Activated CD4-positive, alpha-beta memory T cell treated with anti-CD3 and anti-CD28 coated beads for 36 hours (primary cell): Measurements from ENCODE around the gene GFI1. TPM values are rescaled to one million over a fixed set of nuclear protein-coding genes. Genes with fewer than 3 reads are reported as not detected.
A peak's percentile ranks its signal among the peaks of the same experiment; 100 is the strongest.
"Not testable (repeated sequence)": the region's sequence is repeated elsewhere in the genome, so short reads cannot be mapped to it uniquely, and the experiment has no call there.

Source experiments
- CTCF ChIA-PET: fragments of 350-600 bp; sonication (Branson Sonifier 250); formaldehyde crosslinking; loops from one replicate; lab custom pipeline; 2021; ENCODE audit warnings: antibody characterized with exemption, inconsistent platforms; lab: Charles Lee
- POLR2A ChIA-PET: fragments of 350-600 bp; sonication (Branson Sonifier 250); formaldehyde crosslinking; loops from one replicate; lab custom pipeline; 2021; ENCODE audit warnings: antibody characterized with exemption; lab: Charles Lee
- DNase-seq: peaks from one replicate; pipeline ENCODE4 v3.0.0-alpha.2; 2020
- H3K27ac Mint-ChIP-seq: one replicate; pipeline ENCODE4 v1.8.0; 2021; ENCODE audit warnings: mixed read lengths
- H3K27me3 Mint-ChIP-seq: one replicate; pipeline ENCODE4 v1.8.0; 2021; ENCODE audit warnings: mixed read lengths
- H3K36me3 Mint-ChIP-seq: one replicate; pipeline ENCODE4 v1.8.0; 2021; ENCODE audit warnings: mixed read lengths
- H3K4me1 Mint-ChIP-seq: one replicate; pipeline ENCODE4 v1.8.0; 2021; ENCODE audit warnings: low read depth, mixed read lengths
- H3K4me3 Mint-ChIP-seq: one replicate; pipeline ENCODE4 v1.8.0; 2021; ENCODE audit warnings: mild to moderate bottlenecking, mixed read lengths
- H3K9me3 Mint-ChIP-seq: one replicate; pipeline ENCODE4 v1.8.0; 2021; ENCODE audit warnings: mixed read lengths
- intact Hi-C: fragments of 100-400 bp; cut with micrococcal nuclease; formaldehyde crosslinking; loops from one replicate; pipeline ENCODE4 v1.15.1; 2023
- total RNA-seq, 2 experiments: library from RNA; stranded (reverse); gene quantifications; one replicate each; pipeline ENCODE4 v1.2.3, GENCODE V29; 2021

GFI1 gene
- 10 to 100 TPM; 53.3 to 55.3 TPM for total RNA-seq

DNA sequence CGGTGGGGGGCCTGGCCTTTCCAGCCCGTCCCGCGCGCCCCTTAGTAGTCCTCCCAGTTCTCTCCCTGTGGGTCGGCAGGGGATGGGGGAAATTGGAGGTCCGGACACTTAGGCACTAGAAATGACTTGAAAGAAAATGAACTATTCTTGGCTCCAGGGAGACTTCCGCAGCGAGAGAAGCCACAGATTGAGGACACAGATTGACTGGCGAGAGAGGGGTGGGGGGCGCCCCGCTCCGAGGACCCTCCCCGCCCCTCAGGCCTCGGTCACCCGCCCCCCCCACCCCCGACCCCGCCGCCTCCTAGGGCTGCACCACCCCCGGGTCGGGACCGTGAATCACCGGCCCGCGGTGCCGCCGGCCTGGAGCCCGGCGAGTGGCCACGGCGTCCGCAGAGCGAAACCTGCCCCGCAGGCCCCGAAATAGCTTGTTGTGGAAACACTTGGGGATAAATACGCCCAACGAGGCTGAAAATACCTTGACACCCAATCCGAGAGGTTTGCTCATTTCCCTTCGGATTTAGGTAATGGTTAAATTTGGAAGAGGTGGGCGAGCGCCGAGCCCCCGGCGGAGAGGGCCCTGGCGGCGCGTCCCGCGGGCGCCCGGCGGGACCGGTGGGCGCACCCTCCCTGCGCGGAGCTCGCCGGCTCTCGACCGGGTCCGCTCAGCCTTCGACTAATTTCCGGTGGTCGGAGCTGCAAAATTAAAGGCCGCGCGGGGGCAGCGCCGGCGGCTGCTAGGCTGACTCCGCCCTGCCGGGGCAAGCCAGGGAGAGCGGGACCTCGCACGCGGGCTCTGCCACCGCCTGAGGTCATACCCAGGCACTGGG, at the start of gene GFI1:
Gene GFI1, minus strand, starts transcription at position 675 of the 827 bp plus-strand sequence. CDS start 3,438 bp downstream, outside the sequence.
- intact Hi-C loops: loop anchor here (1.0 to 10.0 kb wide), 8 partner anchors 16 to 1464 kb away; partner anchors contain the start of genes DIPK1A, RPL5 and ZNF644

DNA sequence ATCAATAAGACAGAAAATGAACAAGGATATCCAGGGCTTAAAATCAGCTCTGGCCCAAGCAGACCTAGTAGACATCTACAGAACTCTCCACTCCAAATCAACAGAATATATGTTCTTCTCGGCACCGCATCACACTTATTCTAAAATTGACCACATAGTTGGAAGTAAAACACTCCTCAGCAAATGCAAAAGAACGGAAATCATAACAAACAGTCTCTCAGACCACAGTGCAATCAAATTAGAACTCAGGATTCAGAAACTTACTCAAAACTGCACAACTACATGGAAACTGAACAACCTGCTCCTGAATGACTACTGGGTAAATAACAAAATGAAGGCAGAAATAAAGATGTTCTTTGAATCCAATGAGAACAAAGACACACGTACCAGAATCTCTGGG, 45.6 kb upstream of the GFI1 start:
- Mint-ChIP-seq H3K27ac (peak overlapping the region; percentile 98), H3K4me3 (peak overlapping the region; percentile 70), H3K36me3 (peaks cover 64% of the 10 kb centered on the region), H3K4me1 (peaks cover 66% of the 10 kb centered on the region)
- DNase-seq, H3K9me3 Mint-ChIP-seq, H3K27me3 Mint-ChIP-seq: not testable (repeated sequence)
- POLR2A ChIA-PET: interaction anchor here (1.5 to 2.2 kb wide), 2 partner anchors 42 to 45 kb away, joined by 3 to 6 read pairs; no protein-coding TSS in a partner anchor
- CTCF ChIA-PET: interaction anchor here (1.1 kb wide), 1 partner anchor 10 kb away, joined by 4 read pairs; no protein-coding TSS in a partner anchor
- intact Hi-C loops: loop anchor here (1.0 to 10.0 kb wide), 2 partner anchors 30 to 978 kb away; no protein-coding TSS in a partner anchor

More for the DNA sequence above, at the start of gene GFI1:
- peak within 1 kb of the TSS; percentile 98 for H3K27ac Mint-ChIP-seq
- peaks cover 28% of the 10 kb centered on the region for H3K4me1 Mint-ChIP-seq
- H3K36me3 Mint-ChIP-seq: peaks cover 33% of the 10 kb centered on the region
- H3K4me3 Mint-ChIP-seq: peak within 1 kb of the TSS; percentile 90
- ChIA-PET POLR2A (interaction anchor here (0.6 to 9.0 kb wide), 12 partner anchors 11 to 346 kb away, joined by 3 to 154 read pairs (median 7); partner anchors contain the start of gene RPL5), CTCF (interaction anchor here (0.6 to 5.0 kb wide), 24 partner anchors 9 to 346 kb away, joined by 3 to 38 read pairs (median 4); partner anchors contain the start of genes GLMN and RPAP2)
- H3K27me3 Mint-ChIP-seq: no peaks in the 10 kb centered on the region
- H3K9me3 Mint-ChIP-seq: no peaks in the 10 kb centered on the region
- peak; percentile 88 for DNase-seq

DNA sequence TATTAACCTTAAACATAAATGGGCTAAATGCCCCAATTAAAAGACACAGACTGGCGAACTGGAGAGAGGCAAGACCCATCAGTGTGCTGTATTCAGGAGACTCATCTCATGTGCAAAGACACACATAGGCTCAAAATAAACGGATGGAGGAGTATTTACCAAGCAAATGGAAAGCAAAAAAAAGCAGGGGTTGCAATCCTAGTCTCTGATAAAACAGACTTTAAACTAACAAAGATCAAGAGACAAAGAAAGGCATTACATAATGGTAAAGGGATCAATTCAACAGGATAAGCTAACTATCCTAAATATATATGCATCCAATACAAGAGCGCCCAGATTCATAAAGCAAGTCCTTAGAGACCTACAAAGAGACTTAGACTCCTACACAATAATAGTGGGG, 45.2 kb upstream of the GFI1 start:
- POLR2A ChIA-PET: interaction anchor here (1.5 to 2.2 kb wide), 2 partner anchors 42 to 45 kb away, joined by 3 to 6 read pairs; no protein-coding TSS in a partner anchor
- Mint-ChIP-seq H3K36me3 (peaks cover 65% of the 10 kb centered on the region), H3K27ac (peak overlapping the region; percentile 98), H3K4me1 (peaks cover 64% of the 10 kb centered on the region), H3K4me3 (peak overlapping the region; percentile 70)
- intact Hi-C loops: loop anchor here (1.0 to 10.0 kb wide), 2 partner anchors 30 to 977 kb away; no protein-coding TSS in a partner anchor
- CTCF ChIA-PET: interaction anchor here (1.1 kb wide), 1 partner anchor 10 kb away, joined by 4 read pairs; no protein-coding TSS in a partner anchor
- H3K9me3 Mint-ChIP-seq, H3K27me3 Mint-ChIP-seq, DNase-seq: not testable (repeated sequence)

DNA sequence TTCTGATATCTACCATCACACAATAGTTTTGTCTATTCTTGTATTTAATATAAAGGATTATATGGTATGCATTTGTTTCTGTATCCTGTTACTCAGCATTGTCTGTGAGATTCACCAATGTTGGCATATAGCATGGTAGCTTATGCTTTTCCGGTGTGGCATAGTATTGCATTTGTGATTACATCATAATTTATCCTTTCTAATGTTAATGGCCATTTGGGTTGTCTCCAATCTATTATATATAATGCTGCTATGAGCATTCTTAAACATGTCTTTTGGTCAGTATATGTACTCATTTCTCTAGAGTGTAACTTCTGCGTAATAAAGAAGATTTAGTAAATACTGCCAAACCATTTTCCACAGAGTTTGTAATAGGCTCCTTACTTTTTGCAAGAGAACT, 40.9 kb upstream of the GFI1 start:
- H3K4me3 Mint-ChIP-seq: no peak overlapping the region
- CTCF ChIA-PET: no interaction called here

DNA sequence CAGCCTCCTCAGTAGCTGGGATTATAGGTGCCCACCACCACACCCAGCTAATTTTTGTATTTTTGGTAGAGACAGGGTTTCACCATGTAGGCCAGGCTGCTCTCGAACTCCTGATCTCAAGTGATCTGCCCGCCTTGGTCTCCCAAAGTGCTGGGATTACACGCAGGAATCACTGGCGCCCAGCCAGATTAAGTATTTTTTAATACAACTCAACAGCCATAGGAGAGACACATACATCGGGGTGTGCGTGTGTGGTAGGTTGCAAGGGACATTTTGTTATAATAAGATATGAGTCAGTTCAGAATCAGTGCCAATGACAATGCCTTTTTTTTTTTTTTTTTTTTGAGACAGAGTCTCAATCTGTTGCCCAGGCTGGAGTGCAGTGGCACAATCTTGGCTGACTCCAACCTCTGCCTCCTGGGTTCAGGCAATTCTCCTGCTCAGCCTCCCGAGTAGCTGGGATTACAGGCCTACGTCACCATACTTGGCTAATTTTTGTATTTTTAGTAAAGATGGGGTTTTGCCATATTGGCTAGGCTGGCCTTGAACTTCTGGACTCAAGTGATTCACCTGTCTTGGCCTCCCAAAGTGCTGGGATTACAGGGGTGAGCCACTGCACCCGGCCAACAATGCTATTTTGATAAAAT, 38.3 kb upstream of the GFI1 start:
- POLR2A ChIA-PET, intact Hi-C loops, H3K9me3 Mint-ChIP-seq, H3K27ac Mint-ChIP-seq, DNase-seq, H3K4me1 Mint-ChIP-seq, H3K4me3 Mint-ChIP-seq, H3K27me3 Mint-ChIP-seq: not testable (repeated sequence)
- CTCF ChIA-PET: interaction anchor here (0.5 to 0.9 kb wide), 3 partner anchors 28 to 215 kb away, joined by 4 to 5 read pairs (median 4); no protein-coding TSS in a partner anchor
- peaks cover 37% of the 10 kb centered on the region for H3K36me3 Mint-ChIP-seq

More for the DNA sequence above, 40.9 kb upstream of the GFI1 start:
- Mint-ChIP-seq H3K4me1 (peaks cover 26% of the 10 kb centered on the region), H3K27me3 (no peaks in the 10 kb centered on the region), H3K27ac (no peak overlapping the region), H3K36me3 (peaks cover 50% of the 10 kb centered on the region), H3K9me3 (no peaks in the 10 kb centered on the region)
- POLR2A ChIA-PET: interaction anchor here (0.6 to 1.9 kb wide), 2 partner anchors 42 to 212 kb away, joined by 3 to 7 read pairs; no protein-coding TSS in a partner anchor
- intact Hi-C loops: no loop called here
- no peak for DNase-seq

DNA sequence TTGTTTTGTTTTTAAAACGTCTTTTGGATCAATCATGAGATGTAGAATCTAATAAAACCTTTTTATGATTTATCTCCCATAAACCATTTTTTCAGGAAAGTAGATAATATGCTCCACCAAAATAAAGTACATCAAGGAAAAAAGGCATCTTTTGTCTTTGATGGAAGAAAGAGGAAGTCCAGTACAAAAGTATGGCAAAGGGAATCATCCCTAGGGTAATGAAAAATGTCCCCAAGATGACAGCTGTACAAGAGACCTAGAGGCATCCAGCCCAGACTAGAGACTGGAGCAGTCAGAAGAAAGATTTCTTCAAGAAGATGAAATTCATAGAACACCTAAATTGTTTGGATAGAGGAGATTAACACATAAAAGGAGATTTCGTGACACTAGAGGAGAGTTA, 32.3 kb upstream of the GFI1 start:
- CTCF ChIA-PET: interaction anchor here (0.6 to 1.2 kb wide), 2 partner anchors 20 to 32 kb away, joined by 3 to 6 read pairs; partner anchors contain the start of gene GFI1
- H3K9me3 Mint-ChIP-seq: no peaks in the 10 kb centered on the region
- no peak overlapping the region for H3K4me3 Mint-ChIP-seq

DNA sequence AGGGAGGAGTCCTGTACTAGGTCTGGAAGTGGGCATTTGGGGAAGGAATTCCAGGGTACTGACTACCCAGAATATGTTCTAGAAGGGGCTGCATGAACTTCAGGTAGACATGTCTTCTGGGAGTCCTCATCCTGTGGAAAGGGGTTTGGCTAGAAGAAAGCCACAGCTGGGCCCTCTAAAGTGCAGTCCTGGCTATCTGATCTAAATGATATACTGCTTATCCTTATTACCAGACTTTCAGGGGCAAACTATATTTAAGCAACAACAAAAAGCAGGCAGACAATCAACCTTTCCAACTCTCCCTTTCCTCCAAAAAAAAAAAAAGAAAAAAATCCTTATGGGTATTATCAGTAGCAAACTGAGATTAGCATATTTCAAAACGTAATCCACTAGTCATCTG, 29.8 kb upstream of the GFI1 start:
- no peak overlapping the region for H3K4me3 Mint-ChIP-seq
- intact Hi-C loops: no loop called here
- CTCF ChIA-PET: interaction anchor here (1.1 kb wide), 1 partner anchor 31 kb away, joined by 3 read pairs; no protein-coding TSS in a partner anchor

More for the DNA sequence above, 32.3 kb upstream of the GFI1 start:
- POLR2A ChIA-PET: no interaction called here
- Mint-ChIP-seq H3K36me3 (peaks cover 54% of the 10 kb centered on the region), H3K4me1 (peaks cover 13% of the 10 kb centered on the region), H3K27me3 (no peaks in the 10 kb centered on the region), H3K27ac (no peak overlapping the region)
- intact Hi-C loops: no loop called here
- no peak for DNase-seq

DNA sequence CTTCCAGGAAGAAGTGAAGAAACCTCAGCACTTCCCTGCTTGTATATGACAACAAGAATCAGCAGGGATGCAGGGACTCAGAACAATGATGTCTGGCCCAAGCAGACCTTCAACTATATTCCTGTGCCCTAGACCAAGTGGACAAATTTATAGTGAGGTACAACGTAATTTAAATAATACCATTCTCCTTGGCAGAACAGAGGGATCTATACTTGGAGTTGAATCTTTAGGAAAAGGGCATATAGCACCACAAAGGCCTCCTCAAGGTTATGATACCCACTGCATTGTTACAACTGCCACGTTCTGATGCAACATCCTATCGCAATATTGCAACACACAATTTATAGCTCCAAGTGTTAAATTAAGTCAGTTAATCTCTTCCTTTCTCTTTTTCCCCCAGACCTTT, 29.1 kb upstream of the GFI1 start:
- H3K36me3 Mint-ChIP-seq: peaks cover 62% of the 10 kb centered on the region
- no peak for DNase-seq
- no peaks in the 10 kb centered on the region for H3K9me3 Mint-ChIP-seq
- no peak overlapping the region for H3K27ac Mint-ChIP-seq
- H3K27me3 Mint-ChIP-seq: no peaks in the 10 kb centered on the region
- no peak overlapping the region for H3K4me3 Mint-ChIP-seq
- intact Hi-C loops: no loop called here
- CTCF ChIA-PET: interaction anchor here (1.1 to 1.3 kb wide), 2 partner anchors 30 to 233 kb away, joined by 3 read pairs; no protein-coding TSS in a partner anchor
- peaks cover 13% of the 10 kb centered on the region for H3K4me1 Mint-ChIP-seq
- POLR2A ChIA-PET: no interaction called here

More for the DNA sequence above, 29.8 kb upstream of the GFI1 start:
- no peak overlapping the region for H3K27ac Mint-ChIP-seq
- no peak for DNase-seq
- H3K9me3 Mint-ChIP-seq: no peaks in the 10 kb centered on the region
- peaks cover 62% of the 10 kb centered on the region for H3K36me3 Mint-ChIP-seq
- no peaks in the 10 kb centered on the region for H3K27me3 Mint-ChIP-seq
- POLR2A ChIA-PET: no interaction called here
- H3K4me1 Mint-ChIP-seq: peaks cover 13% of the 10 kb centered on the region

DNA sequence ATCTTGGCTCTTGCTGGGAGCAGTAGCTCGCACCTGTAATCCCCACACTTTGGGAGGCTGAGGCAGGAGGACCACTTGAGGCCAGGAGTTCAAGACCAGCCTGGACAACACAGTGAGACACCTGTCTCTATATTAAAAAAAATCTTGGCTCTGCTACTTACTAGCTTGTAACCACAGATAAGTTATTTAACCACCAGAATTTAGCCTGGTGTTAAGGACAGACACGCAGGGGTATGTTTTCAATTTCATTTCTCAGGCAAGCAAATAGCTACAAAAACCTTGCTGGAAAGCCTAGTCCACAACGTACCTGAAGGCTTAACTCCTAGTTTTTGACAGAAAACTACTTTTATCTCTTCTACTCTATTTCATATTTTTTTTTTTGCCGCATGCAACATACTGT, 24.8 kb upstream of the GFI1 start:
- H3K9me3 Mint-ChIP-seq: no peaks in the 10 kb centered on the region
- intact Hi-C loops: no loop called here
- ChIA-PET POLR2A (no interaction called here), CTCF (interaction anchor here (1.1 kb wide), 1 partner anchor 27 kb away, joined by 4 read pairs; no protein-coding TSS in a partner anchor)
- peaks cover 49% of the 10 kb centered on the region for H3K36me3 Mint-ChIP-seq
- no peak for DNase-seq
- peaks cover 15% of the 10 kb centered on the region for H3K4me1 Mint-ChIP-seq
- H3K4me3 Mint-ChIP-seq: no peak overlapping the region
- no peak overlapping the region for H3K27ac Mint-ChIP-seq
- no peaks in the 10 kb centered on the region for H3K27me3 Mint-ChIP-seq

DNA sequence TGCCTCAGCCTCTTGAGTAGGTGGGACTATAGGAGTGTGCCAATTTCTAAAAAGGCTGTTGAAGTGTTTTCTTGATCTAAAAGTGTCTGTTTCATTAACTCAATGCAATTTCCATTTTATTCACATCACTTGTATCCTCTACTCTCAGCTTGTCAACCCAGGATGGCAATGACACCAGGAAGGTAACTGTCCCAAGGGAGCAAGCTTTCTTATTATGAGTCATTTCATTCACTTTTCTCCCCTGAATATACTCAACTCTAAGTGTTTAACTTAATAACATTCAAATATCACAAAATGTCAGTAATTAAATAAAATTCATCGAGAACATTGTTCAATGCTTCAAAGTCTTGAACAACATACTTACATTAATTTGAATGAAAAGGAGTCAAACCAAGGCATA, 22.9 kb upstream of the GFI1 start:
- H3K4me1 Mint-ChIP-seq: peaks cover 10% of the 10 kb centered on the region
- H3K27me3 Mint-ChIP-seq: no peaks in the 10 kb centered on the region
- H3K9me3 Mint-ChIP-seq: no peaks in the 10 kb centered on the region
- no peak overlapping the region for H3K4me3 Mint-ChIP-seq
- CTCF ChIA-PET: no interaction called here
- H3K27ac Mint-ChIP-seq: no peak overlapping the region
- intact Hi-C loops: no loop called here
- H3K36me3 Mint-ChIP-seq: peaks cover 31% of the 10 kb centered on the region
- POLR2A ChIA-PET: no interaction called here
- DNase-seq: no peak

DNA sequence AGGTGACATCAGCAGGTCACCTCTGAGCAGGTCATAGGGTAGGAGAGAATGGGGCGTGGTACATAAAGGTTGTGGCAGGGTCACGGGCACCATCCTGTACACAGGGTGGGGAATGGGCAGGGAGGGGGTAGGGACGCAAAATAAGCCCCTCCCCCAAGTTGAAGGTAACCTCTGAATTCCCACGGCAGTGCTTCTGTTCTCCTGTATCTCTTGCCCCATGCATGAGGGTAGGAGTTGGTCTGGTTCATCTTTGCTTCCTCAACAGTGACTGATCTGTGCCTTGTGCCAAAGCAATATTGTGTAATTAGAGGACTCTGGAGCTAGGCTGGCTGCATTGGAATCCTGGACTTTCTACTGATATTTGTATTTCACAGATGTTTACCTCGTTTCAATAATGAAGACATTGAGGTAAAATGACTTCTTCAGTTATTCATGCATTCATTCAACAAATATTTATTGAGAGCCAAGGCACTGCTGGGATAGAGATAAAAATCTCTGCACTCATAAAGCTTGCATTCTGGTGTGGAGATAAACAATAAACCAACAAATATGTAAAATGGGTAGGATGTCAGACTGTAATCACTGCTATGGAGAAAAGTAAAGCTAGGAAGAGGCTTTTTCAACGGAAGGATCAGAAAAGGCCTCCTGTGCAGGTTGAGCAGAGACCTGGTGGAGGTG, 18.4 kb upstream of the GFI1 start:
- peak overlapping the region; percentile 7 for H3K27ac Mint-ChIP-seq
- H3K27me3 Mint-ChIP-seq: no peaks in the 10 kb centered on the region
- POLR2A ChIA-PET: interaction anchor here (0.6 to 2.7 kb wide), 2 partner anchors 19 to 51 kb away, joined by 3 to 11 read pairs; partner anchors contain the start of gene GFI1
- intact Hi-C loops: no loop called here
- H3K4me3 Mint-ChIP-seq: no peak overlapping the region
- H3K9me3 Mint-ChIP-seq: no peaks in the 10 kb centered on the region
- H3K36me3 Mint-ChIP-seq: peaks cover 13% of the 10 kb centered on the region
- DNase-seq: no peak
- H3K4me1 Mint-ChIP-seq: peaks cover 37% of the 10 kb centered on the region
- CTCF ChIA-PET: no interaction called here
